Endothelial cell of umbilical vein (primary cell): ENCODE measurements around the gene STARD9. TPM values are rescaled to one million over a fixed set of nuclear protein-coding genes. Genes with fewer than 3 reads are reported as not detected.
"Not testable (repeated sequence)": the region's sequence is repeated elsewhere in the genome, so short reads cannot be mapped to it uniquely, and the experiment has no call there.

Experiments used
- BruUV-seq: library from RNA; stranded (reverse); fragments of 400-500 nt; replicated peaks from 2 replicates; lab custom pipeline; 2021; lab: Mats Ljungman, UMichigan
- CTCF ChIA-PET: fragments of 300-600, 350-600 bp; sonication (Branson Sonifier 250); formaldehyde crosslinking; loops from one replicate; lab custom pipeline; 2021; ENCODE audit warnings: antibody characterized with exemption, inconsistent platforms; lab: Charles Lee
- POLR2A ChIA-PET: fragments of 300-600, 350-600 bp; sonication (Branson Sonifier 250); formaldehyde crosslinking; loops from one replicate; lab custom pipeline; 2021; ENCODE audit warnings: antibody characterized with exemption, inconsistent platforms; lab: Charles Lee
- DNase-seq: peaks from one replicate; pipeline ENCODE4 v3.0.0-alpha.2; 2011; ENCODE audit warnings: low read depth, low spot score
- FAIRE-seq: peaks from 2 replicates; lab custom pipeline; 2011; peaks lifted over from hg19 to GRCh38; lab: Jason Lieb, UNC
- H2AFZ ChIP-seq: 2 replicates; pipeline ENCODE4 v1.6.0; 2012; ENCODE audit warnings: low read depth, low read length, control low read depth, inconsistent platforms
- H3K27ac ChIP-seq: 2 replicates; pipeline ENCODE4 v1.5.1; 2011; ENCODE audit warnings: low read depth, mild to moderate bottlenecking, control low read depth, low read length, moderate library complexity; ENCODE audit not compliant: insufficient read depth
- H3K27me3 ChIP-seq, 2 experiments: 2 replicates each; pipeline versions ENCODE4 v1.6.0 to v1.6.1; 2011; ENCODE audit warnings: low read length in 2 of 2, mixed read lengths in 1 of 2; ENCODE audit not compliant: control insufficient read depth in 2 of 2, insufficient read depth in 2 of 2
- H3K36me3 ChIP-seq, 2 experiments: 2 replicates in 1 of 2; 3 replicates in 1 of 2; pipeline ENCODE4 v1.5.1; 2011; ENCODE audit warnings: low read length in 2 of 2, mild to moderate bottlenecking in 1 of 2, moderate library complexity in 1 of 2; ENCODE audit not compliant: control insufficient read depth in 2 of 2, insufficient read depth in 2 of 2; ENCODE audit errors: extremely low read depth in 1 of 2
- H3K4me1 ChIP-seq: 3 replicates; pipeline ENCODE4 v1.5.1; 2011; ENCODE audit warnings: mild to moderate bottlenecking, low read length; ENCODE audit not compliant: control insufficient read depth, insufficient read depth; ENCODE audit errors: extremely low read depth
- H3K4me2 ChIP-seq: 2 replicates; pipeline ENCODE4 v1.6.1; 2011; ENCODE audit warnings: low read length, control low read depth, mixed read lengths; ENCODE audit not compliant: insufficient read depth
- H3K4me3 ChIP-seq, 3 experiments: fragments of 200-600 bp in 1 of 3; sonication (generic), shearing (Covaris generic) in 1 of 3; replicated peaks in 1 of 3; 2 replicates each; pipeline ENCODE4 v1.5.1; 2011 to 2016; ENCODE audit warnings: control low read depth in 3 of 3, low read length in 3 of 3, mild to moderate bottlenecking in 2 of 3, inconsistent platforms in 1 of 3, low read depth in 1 of 3, moderate library complexity in 1 of 3; ENCODE audit not compliant: insufficient read depth in 1 of 3
- H3K79me2 ChIP-seq: 2 replicates; pipeline ENCODE4 v1.6.0; 2012; ENCODE audit warnings: low read length, inconsistent platforms; ENCODE audit not compliant: control insufficient read depth, insufficient read depth
- H3K9ac ChIP-seq: replicated peaks from 2 replicates; pipeline ENCODE3; 2011; ENCODE audit warnings: low read length, control low read depth; ENCODE audit not compliant: insufficient read depth; ENCODE audit errors: extremely low read depth
- H3K9me1 ChIP-seq: replicated peaks from 3 replicates; pipeline ENCODE4 v1.6.0; 2011; ENCODE audit warnings: mild to moderate bottlenecking, low read length; ENCODE audit not compliant: control insufficient read depth, insufficient read depth; ENCODE audit errors: extremely low read depth
- H3K9me3 ChIP-seq: replicated peaks from 2 replicates; pipeline ENCODE4 v1.5.1; 2012; ENCODE audit warnings: low read length, inconsistent platforms; ENCODE audit not compliant: control insufficient read depth, insufficient read depth
- H4K20me1 ChIP-seq: replicated peaks from 2 replicates; pipeline ENCODE3; 2011; ENCODE audit warnings: mild to moderate bottlenecking, low read length; ENCODE audit not compliant: control insufficient read depth, insufficient read depth; ENCODE audit errors: extremely low read depth
- EZH2 ChIP-seq: IDR thresholded peaks from 2 replicates; pipeline ENCODE4 v1.6.1; 2012; ENCODE audit warnings: borderline replicate concordance, low read depth, mild to moderate bottlenecking, moderate library complexity, low read length, inconsistent platforms; ENCODE audit not compliant: severe bottlenecking
- MYC ChIP-seq: IDR thresholded peaks from one replicate; pipeline ENCODE4 v1.6.1; 2011; ENCODE audit warnings: mild to moderate bottlenecking, low read depth, low read length
- dilution Hi-C: fragments of 300-500 bp; cut with MboI; formaldehyde crosslinking; loops from one replicate; pipeline ENCODE4 v1.15.0; 2019; ENCODE audit warnings: low sequenced_read_pairs; ENCODE audit not compliant: extremely low pct_ligation_motif_present
- intact Hi-C: fragments of 100-400 bp; cut with micrococcal nuclease; formaldehyde crosslinking; loops from one replicate; pipeline ENCODE4 v1.10.0; 2022
- polyA plus RNA-seq, 4 experiments: library from polyadenylated mRNA; depleted of rRNA in 3 of 4; stranded (reverse) in 3 of 4; unstranded in 1 of 4; fragments of >200 nt; gene quantifications; 2 replicates each; pipeline versions ENCODE4 v1.2.1 to v1.2.3, GENCODE V29; 2011 to 2012; ENCODE audit warnings: missing spikeins in 1 of 4
- total RNA-seq: library from RNA; stranded (reverse); gene quantifications from 2 replicates; pipeline ENCODE4 v1.2.3, GENCODE V29; 2021

The STARD9 gene
- total and polyA plus RNA-seq, 2 donors (not counting 3 experiments of a cell fraction or from before 2014, with no cell fraction given): 4.6 to 17.5 TPM

DNA sequence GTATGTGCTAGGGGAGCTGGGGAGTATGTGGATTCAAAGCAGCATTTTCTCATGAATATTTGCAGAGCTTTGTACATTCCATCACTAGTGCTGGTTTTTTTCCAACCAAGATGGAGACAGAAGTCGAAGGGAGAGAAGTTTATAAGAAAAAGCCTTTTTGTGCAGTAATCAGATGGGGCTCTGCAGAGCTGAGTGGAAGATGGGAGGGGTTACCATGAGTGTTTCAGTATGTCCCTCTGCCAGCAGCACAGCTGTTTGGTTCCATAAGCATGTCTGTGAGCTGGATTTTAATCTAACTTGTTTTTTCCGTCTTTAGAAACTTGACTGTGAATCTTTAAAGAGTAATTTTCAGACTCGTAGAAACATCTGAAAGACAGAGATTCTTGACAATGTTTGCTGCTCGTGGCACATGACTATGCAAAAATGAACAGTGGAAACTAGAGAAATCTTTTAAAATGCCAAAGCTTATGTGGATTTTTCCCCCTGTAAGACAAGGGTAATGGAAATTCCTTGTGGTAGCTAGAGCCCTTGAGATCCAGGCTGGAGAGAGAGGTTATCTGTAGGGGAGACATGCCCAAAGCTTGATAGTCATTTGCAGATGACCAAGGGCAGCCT is 20.3 kb downstream of the STARD9 start:
- Histone ChIP-seq H3K9me1 (no peaks in the 10 kb centered on the region), H3K9ac (no peak overlapping the region), H3K4me1 (no peaks in the 10 kb centered on the region), H3K27me3 (no peaks in the 10 kb centered on the region), H4K20me1 (no peaks in the 10 kb centered on the region), H3K79me2 (no peaks in the 10 kb centered on the region), H3K36me3 (no peaks in the 10 kb centered on the region), H2AFZ (no peak overlapping the region), H3K4me3 (no peak overlapping the region), H3K27ac (no peak overlapping the region), H3K4me2 (no peak overlapping the region), H3K9me3 (no peaks in the 10 kb centered on the region)
- FAIRE-seq (peak; percentile 38), DNase-seq (no peak)
- dilution Hi-C loops: no loop called here
- intact Hi-C loops: no loop called here
- no TSS peak for BruUV-seq
- TF ChIP-seq EZH2 (no peak), MYC (no peak)
- ChIA-PET POLR2A (no interaction called here), CTCF (interaction anchor here (2.1 kb wide), 1 partner anchor 10 kb away, joined by 7 read pairs; no protein-coding TSS in a partner anchor)

- BruUV-seq, DNase-seq, intact Hi-C loops, H3K4me3 ChIP-seq, H3K36me3 ChIP-seq, dilution Hi-C loops, CTCF ChIA-PET, POLR2A ChIA-PET, H3K9me3 ChIP-seq, H3K79me2 ChIP-seq, FAIRE-seq, H3K9ac ChIP-seq, H3K27ac ChIP-seq, H2AFZ ChIP-seq, H3K27me3 ChIP-seq, H4K20me1 ChIP-seq, H3K9me1 ChIP-seq, H3K4me2 ChIP-seq: not testable (repeated sequence)
- peaks cover 14% of the 10 kb centered on the region for H3K4me1 ChIP-seq
These were observed 25.9 kb downstream of the STARD9 start for GRCh38 chr15:42601316-42601715.
